Activated CD8-positive, alpha-beta T cell treated with anti-CD3 and anti-CD28 coated beads, Interleukin-2, amount 10 ng/mL, durations not matched to agents 7 days and 5 days (primary cell): ENCODE measurements around the gene POU2F1. TPM values are rescaled to one million over a fixed set of nuclear protein-coding genes. Genes with fewer than 3 reads are reported as not detected.

ENCODE experiments used
- ATAC-seq: fragments of 150-1000 bp; cut with Tn5 transposase; one replicate; pipeline ENCODE4 v1.10.0; 2021; ENCODE audit warnings: moderate library complexity
- CTCF ChIA-PET: fragments of 350-600 bp; sonication (Branson Sonifier 250); formaldehyde crosslinking; loops from one replicate; lab custom pipeline; 2021; ENCODE audit warnings: antibody characterized with exemption; lab: Charles Lee
- POLR2A ChIA-PET: fragments of 350-600 bp; sonication (Branson Sonifier 250); formaldehyde crosslinking; loops from one replicate; lab custom pipeline; 2021; ENCODE audit warnings: antibody characterized with exemption; lab: Charles Lee
- DNase-seq: peaks from one replicate; pipeline ENCODE4 v3.0.0-alpha.2; 2020
- H3K27ac Mint-ChIP-seq: one replicate; pipeline ENCODE4 v1.8.0; 2021; ENCODE audit warnings: mild to moderate bottlenecking, mixed read lengths
- H3K27me3 Mint-ChIP-seq: one replicate; pipeline ENCODE4 v1.8.0; 2021; ENCODE audit warnings: low read depth, mixed read lengths
- H3K36me3 Mint-ChIP-seq: one replicate; pipeline ENCODE4 v1.8.0; 2021; ENCODE audit warnings: low read depth, mixed read lengths
- H3K4me1 Mint-ChIP-seq: one replicate; pipeline ENCODE4 v1.8.0; 2021; ENCODE audit warnings: low read depth, mixed read lengths
- H3K4me3 Mint-ChIP-seq: one replicate; pipeline ENCODE4 v1.8.0; 2021; ENCODE audit warnings: mild to moderate bottlenecking, mixed read lengths
- H3K9me3 Mint-ChIP-seq: one replicate; pipeline ENCODE4 v1.8.0; 2022; ENCODE audit warnings: mixed read lengths; ENCODE audit not compliant: insufficient read depth
- total RNA-seq, 2 experiments: library from RNA; stranded (reverse); gene quantifications; one replicate each; pipeline ENCODE4 v1.2.3, GENCODE V29; 2021

POU2F1 gene
- total RNA-seq, 2 experiments from 2014 or later, result 22.7 to 23.3 TPM

DNA sequence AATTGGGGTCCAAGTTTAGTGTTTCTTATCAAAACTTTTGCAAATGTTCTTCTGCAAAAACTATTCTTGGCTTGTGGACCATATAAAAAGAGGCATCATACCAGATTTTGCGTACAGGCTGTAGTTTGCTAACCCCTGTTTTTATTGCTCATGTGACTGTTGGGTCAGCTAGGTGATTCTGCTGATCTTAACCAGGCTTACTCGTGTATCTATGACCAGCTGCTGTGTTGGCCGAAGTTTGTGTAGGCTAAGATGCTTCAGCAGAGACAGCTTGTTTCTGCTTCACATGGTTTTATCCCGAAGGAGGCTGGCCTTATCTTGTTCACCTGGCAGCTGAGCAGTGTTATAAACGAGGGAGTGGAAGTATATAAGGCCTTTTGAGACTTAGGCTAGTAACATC, 38.2 kb downstream of the POU2F1 start:
- Mint-ChIP-seq H3K27me3 (no peaks in the 10 kb centered on the region), H3K27ac (no peak overlapping the region), H3K4me1 (peaks cover 8% of the 10 kb centered on the region), H3K4me3 (no peak overlapping the region), H3K9me3 (no peaks in the 10 kb centered on the region), H3K36me3 (peaks cover 4% of the 10 kb centered on the region)
- CTCF ChIA-PET, result interaction anchor here (3.2 kb wide), 1 partner anchor 9 kb away, joined by 22 read pairs; no protein-coding TSS in a partner anchor
- no peak for DNase-seq
- ATAC-seq, result no peak
- POLR2A ChIA-PET, result interaction anchor here (1.3 kb wide), 1 partner anchor 39 kb away, joined by 4 read pairs; the partner anchor contains the start of gene POU2F1

- no peak for DNase-seq
- ChIA-PET CTCF (interaction anchor here (1.0 to 3.0 kb wide), 5 partner anchors 43 to 278 kb away, joined by 3 to 11 read pairs (median 3); partner anchors contain the start of genes CD247 and POU2F1), POLR2A (interaction anchor here (0.6 to 1.2 kb wide), 2 partner anchors 41 to 255 kb away, joined by 3 read pairs; partner anchors contain the start of gene CD247)
- no peak overlapping the region for H3K27ac Mint-ChIP-seq
- H3K4me1 Mint-ChIP-seq, result peaks cover 15% of the 10 kb centered on the region
- peaks cover 3% of the 10 kb centered on the region for H3K36me3 Mint-ChIP-seq
- no peak overlapping the region for H3K4me3 Mint-ChIP-seq
- no peaks in the 10 kb centered on the region for H3K27me3 Mint-ChIP-seq
- no peak for ATAC-seq
- H3K9me3 Mint-ChIP-seq, result no peaks in the 10 kb centered on the region
Measured at GRCh38 chr1:167262836-167263235, 42.1 kb downstream of the POU2F1 start.

- Mint-ChIP-seq H3K36me3 (peaks cover 4% of the 10 kb centered on the region), H3K4me1 (peaks cover 19% of the 10 kb centered on the region), H3K27ac (no peak overlapping the region), H3K9me3 (no peaks in the 10 kb centered on the region), H3K4me3 (no peak overlapping the region), H3K27me3 (no peaks in the 10 kb centered on the region)
- no peak for ATAC-seq
- POLR2A ChIA-PET, result interaction anchor here (0.7 to 1.2 kb wide), 2 partner anchors 255 to 292 kb away, joined by 3 read pairs; partner anchors contain the start of gene CD247
- CTCF ChIA-PET, result interaction anchor here (1.0 to 2.0 kb wide), 3 partner anchors 43 to 271 kb away, joined by 3 to 9 read pairs (median 3); partner anchors contain the start of genes CD247 and POU2F1
- no peak for DNase-seq
Measured at GRCh38 chr1:167263344-167263743, 42.7 kb downstream of the POU2F1 start.

- Mint-ChIP-seq H3K4me1 (peaks cover 21% of the 10 kb centered on the region), H3K27me3 (no peaks in the 10 kb centered on the region), H3K36me3 (peaks cover 4% of the 10 kb centered on the region), H3K4me3 (no peak overlapping the region), H3K9me3 (no peaks in the 10 kb centered on the region), H3K27ac (no peak overlapping the region)
- no peak for DNase-seq
- ChIA-PET POLR2A (interaction anchor here (0.6 to 1.2 kb wide), 3 partner anchors 42 to 292 kb away, joined by 3 read pairs; partner anchors contain the start of gene CD247), CTCF (interaction anchor here (0.7 to 1.1 kb wide), 3 partner anchors 137 to 255 kb away, joined by 3 to 4 read pairs (median 3); partner anchors contain the start of gene CD247)
- ATAC-seq, result peak; percentile 51
Measured at GRCh38 chr1:167263819-167264464, 43.3 kb downstream of the POU2F1 start.

GRCh38 chr1:167266965-167267364, 46.3 kb downstream of the POU2F1 start:
- H3K27ac Mint-ChIP-seq, result no peak overlapping the region
- H3K27me3 Mint-ChIP-seq, result no peaks in the 10 kb centered on the region
- no peaks in the 10 kb centered on the region for H3K9me3 Mint-ChIP-seq
- ChIA-PET CTCF (interaction anchor here (0.6 to 4.4 kb wide), 29 partner anchors 9 to 861 kb away, joined by 3 to 40 read pairs (median 5); partner anchors contain the start of gene POU2F1), POLR2A (interaction anchor here (0.7 to 1.5 kb wide), 2 partner anchors 44 to 46 kb away, joined by 3 to 4 read pairs; no protein-coding TSS in a partner anchor)
- no peak overlapping the region for H3K4me3 Mint-ChIP-seq
- ATAC-seq (no peak), DNase-seq (no peak)
- H3K4me1 Mint-ChIP-seq, result peaks cover 17% of the 10 kb centered on the region
- peaks cover 2% of the 10 kb centered on the region for H3K36me3 Mint-ChIP-seq

DNA sequence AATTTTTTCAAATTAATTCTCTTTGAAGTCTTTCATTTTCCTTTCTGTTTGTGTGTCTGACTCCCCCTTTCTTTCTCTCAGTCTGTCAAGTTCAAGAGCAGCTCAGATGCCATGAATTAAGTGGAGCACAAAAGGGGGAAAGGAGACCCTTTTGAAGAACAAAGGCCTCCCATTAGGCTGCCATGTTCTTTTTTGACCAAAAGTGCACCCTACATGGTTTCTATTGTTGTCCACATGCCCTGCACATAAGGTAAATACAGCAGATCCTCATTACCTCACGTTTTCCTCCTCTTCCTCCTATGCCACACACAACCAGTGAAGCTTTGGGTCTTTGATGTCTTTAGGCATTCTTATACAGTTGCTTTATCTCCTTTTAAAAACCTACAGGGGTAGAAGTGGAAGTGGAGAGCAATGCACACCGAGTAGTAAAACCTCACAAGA, 47.7 kb downstream of the POU2F1 start:
- DNase-seq (no peak), ATAC-seq (no peak)
- ChIA-PET POLR2A (interaction anchor here (0.7 to 1.5 kb wide), 2 partner anchors 47 to 48 kb away, joined by 3 to 4 read pairs; partner anchors contain the start of gene POU2F1), CTCF (interaction anchor here (0.6 to 4.4 kb wide), 47 partner anchors 7 to 349 kb away, joined by 3 to 40 read pairs (median 4); partner anchors contain the start of genes CD247 and POU2F1)
- peaks cover 20% of the 10 kb centered on the region for H3K4me1 Mint-ChIP-seq
- no peaks in the 10 kb centered on the region for H3K9me3 Mint-ChIP-seq
- H3K27me3 Mint-ChIP-seq, result no peaks in the 10 kb centered on the region
- H3K36me3 Mint-ChIP-seq, result peaks cover 2% of the 10 kb centered on the region
- H3K27ac Mint-ChIP-seq, result no peak overlapping the region
- H3K4me3 Mint-ChIP-seq, result no peak overlapping the region

GRCh38 chr1:167270349-167271092, 49.8 kb downstream of the POU2F1 start:
- Mint-ChIP-seq H3K27me3 (no peaks in the 10 kb centered on the region), H3K36me3 (peaks cover 2% of the 10 kb centered on the region), H3K4me1 (peaks cover 20% of the 10 kb centered on the region), H3K4me3 (no peak overlapping the region), H3K27ac (no peak overlapping the region), H3K9me3 (no peaks in the 10 kb centered on the region)
- DNase-seq (no peak), ATAC-seq (no peak)
- ChIA-PET POLR2A (no interaction called here), CTCF (interaction anchor here (0.5 to 4.3 kb wide), 5 partner anchors 50 to 263 kb away, joined by 3 to 40 read pairs (median 16); partner anchors contain the start of gene POU2F1)

- Mint-ChIP-seq H3K4me1 (peaks cover 26% of the 10 kb centered on the region), H3K36me3 (peaks cover 2% of the 10 kb centered on the region), H3K27me3 (no peaks in the 10 kb centered on the region), H3K9me3 (no peaks in the 10 kb centered on the region), H3K4me3 (no peak overlapping the region), H3K27ac (no peak overlapping the region)
- DNase-seq, result no peak
- ATAC-seq, result no peak
- CTCF ChIA-PET, result no interaction called here
- POLR2A ChIA-PET, result no interaction called here
Measured at GRCh38 chr1:167272369-167272957, 51.8 kb downstream of the POU2F1 start.

GRCh38 chr1:167273027-167273800, 52.5 kb downstream of the POU2F1 start:
- Mint-ChIP-seq H3K4me3 (no peak overlapping the region), H3K9me3 (no peaks in the 10 kb centered on the region), H3K36me3 (no peaks in the 10 kb centered on the region), H3K4me1 (peaks cover 27% of the 10 kb centered on the region), H3K27ac (no peak overlapping the region), H3K27me3 (no peaks in the 10 kb centered on the region)
- ChIA-PET CTCF (interaction anchor here (1.2 kb wide), 1 partner anchor 267 kb away, joined by 4 read pairs; no protein-coding TSS in a partner anchor), POLR2A (no interaction called here)
- ATAC-seq, result no peak
- DNase-seq, result no peak

DNA sequence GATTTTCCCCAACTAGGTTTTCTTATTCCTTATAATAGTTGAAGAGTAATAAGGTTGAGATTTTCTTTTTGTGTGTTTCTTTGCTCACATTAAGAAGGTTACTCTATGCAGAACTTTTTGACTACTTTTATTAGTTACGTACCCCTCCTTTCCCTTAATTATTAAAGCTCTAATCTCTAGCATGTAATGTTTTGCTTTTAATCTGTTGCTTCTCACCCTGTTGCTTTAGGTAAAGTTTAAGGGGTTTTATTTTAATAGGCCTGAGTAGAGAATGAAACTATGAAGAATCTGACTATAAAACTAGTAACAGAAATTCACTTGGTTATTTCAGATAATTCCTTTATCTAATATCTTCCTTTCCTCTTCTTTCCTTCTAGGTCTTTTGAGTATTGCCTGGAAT, 53.4 kb downstream of the POU2F1 start:
- H3K9me3 Mint-ChIP-seq, result no peaks in the 10 kb centered on the region
- no peaks in the 10 kb centered on the region for H3K27me3 Mint-ChIP-seq
- ATAC-seq, result no peak
- H3K27ac Mint-ChIP-seq, result no peak overlapping the region
- peaks cover 23% of the 10 kb centered on the region for H3K4me1 Mint-ChIP-seq
- POLR2A ChIA-PET, result no interaction called here
- H3K4me3 Mint-ChIP-seq, result no peak overlapping the region
- no peak for DNase-seq
- H3K36me3 Mint-ChIP-seq, result no peaks in the 10 kb centered on the region
- CTCF ChIA-PET, result interaction anchor here (1.2 kb wide), 1 partner anchor 266 kb away, joined by 4 read pairs; no protein-coding TSS in a partner anchor
